SKM-1 treated with dmso at 0.1 percent for 144 hours (cell line): ENCODE results near the gene NOL12.
"Not testable (repeated sequence)": the region's sequence is repeated elsewhere in the genome, so short reads cannot be mapped to it uniquely, and the experiment has no call there.

ENCODE experiments used
- DNase-seq: peaks from one replicate; lab custom pipeline; 2025; ENCODE audit not compliant: unreplicated experiment; lab: John Stamatoyannopoulos, UW

Gene NOL12

GRCh38 chr22:37711490-37711889 is 25.3 kb downstream of the NOL12 start:
- no peak for DNase-seq

- no peak for DNase-seq
These were observed 27.6 kb downstream of the NOL12 start for GRCh38 chr22:37713761-37714160.

- DNase-seq: no peak
These were observed 28.5 kb downstream of the NOL12 start for GRCh38 chr22:37714634-37715033.

- no peak for DNase-seq
These were observed 29.6 kb downstream of the NOL12 start for GRCh38 chr22:37715760-37716159.

GRCh38 chr22:37716708-37717107 is 30.6 kb downstream of the NOL12 start:
- DNase-seq: no peak

- not testable (repeated sequence) for DNase-seq
These were observed 31.1 kb downstream of the NOL12 start for GRCh38 chr22:37717235-37717634.

GRCh38 chr22:37717746-37718305 is 31.7 kb downstream of the NOL12 start:
- not testable (repeated sequence) for DNase-seq

- DNase-seq: no peak
These were observed 39.6 kb downstream of the NOL12 start for GRCh38 chr22:37725551-37726240.

GRCh38 chr22:37726241-37726887 is 40.2 kb downstream of the NOL12 start:
- peak; percentile 26 for DNase-seq

GRCh38 chr22:37728620-37729019 is 42.5 kb downstream of the NOL12 start:
- DNase-seq: no peak

GRCh38 chr22:37731804-37732471 is 45.8 kb downstream of the NOL12 start:
- peak; percentile 67 for DNase-seq

- no peak for DNase-seq
These were observed 46.8 kb downstream of the NOL12 start for GRCh38 chr22:37732699-37733607.

GRCh38 chr22:37733625-37734401 is 47.7 kb downstream of the NOL12 start:
- no peak for DNase-seq

- no peak for DNase-seq
These were observed 48.2 kb downstream of the NOL12 start for GRCh38 chr22:37734402-37734700.

GRCh38 chr22:37734964-37735451 is 48.9 kb downstream of the NOL12 start:
- no peak for DNase-seq

GRCh38 chr22:37739035-37739434 is 52.9 kb downstream of the NOL12 start:
- DNase-seq: no peak

GRCh38 chr22:37739611-37740049 is 53.5 kb downstream of the NOL12 start:
- DNase-seq: peak; percentile 96

GRCh38 chr22:37740455-37741311 is 54.5 kb downstream of the NOL12 start:
- DNase-seq: no peak

- peak; percentile 87 for DNase-seq
These were observed 55.2 kb downstream of the NOL12 start for GRCh38 chr22:37741312-37741795.
